HG03159 (cell line): ENCODE results near the gene UPK1A.
"Not testable (repeated sequence)": the region's sequence is repeated elsewhere in the genome, so short reads cannot be mapped to it uniquely, and the experiment has no call there.

ENCODE experiments used
- ATAC-seq: cut with Tn5 transposase; IDR thresholded peaks from one replicate; pipeline ENCODE4 v1.9.1; 2021; ENCODE audit warnings: mild to moderate bottlenecking, moderate library complexity; ENCODE audit not compliant: unreplicated experiment

The UPK1A gene

DNA sequence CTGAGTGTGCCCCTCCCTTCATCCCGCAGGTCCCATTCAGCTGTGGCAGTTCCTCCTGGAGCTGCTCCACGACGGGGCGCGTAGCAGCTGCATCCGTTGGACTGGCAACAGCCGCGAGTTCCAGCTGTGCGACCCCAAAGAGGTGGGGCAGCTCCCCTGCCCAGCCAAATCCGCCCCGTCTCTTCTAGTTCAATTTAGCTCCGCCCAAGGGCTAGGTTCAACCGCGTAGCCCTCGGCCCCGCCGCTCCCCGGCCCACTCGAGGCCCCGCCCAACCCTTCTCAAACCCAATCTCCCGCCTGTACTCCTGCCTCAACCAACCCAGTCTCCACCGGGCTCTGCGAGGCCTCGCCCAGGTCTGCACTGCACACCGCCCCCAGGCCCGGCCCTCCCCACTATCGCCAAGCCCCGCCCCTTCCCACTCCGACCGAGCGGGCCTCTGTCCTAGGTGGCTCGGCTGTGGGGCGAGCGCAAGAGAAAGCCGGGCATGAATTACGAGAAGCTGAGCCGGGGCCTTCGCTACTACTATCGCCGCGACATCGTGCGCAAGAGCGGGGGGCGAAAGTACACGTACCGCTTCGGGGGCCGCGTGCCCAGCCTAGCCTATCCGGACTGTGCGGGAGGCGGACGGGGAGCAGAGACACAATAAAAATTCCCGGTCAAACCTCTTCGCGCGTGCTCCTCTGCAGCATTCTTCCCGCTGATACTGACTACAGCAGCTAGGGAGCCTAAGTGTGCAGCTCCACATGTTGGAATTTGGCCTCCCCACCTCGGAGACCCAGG is 21.9 kb upstream of the UPK1A start:
- peak; percentile 57 for ATAC-seq

- ATAC-seq = no peak
These were observed 21.2 kb upstream of the UPK1A start for GRCh38 chr19:35644987-35645679.

- ATAC-seq = no peak
These were observed 20.4 kb upstream of the UPK1A start for GRCh38 chr19:35645680-35646511.

- peak; percentile 76 for ATAC-seq
These were observed 18.0 kb upstream of the UPK1A start, which contains the start of gene COX6B1 for GRCh38 chr19:35648017-35648961. Gene COX6B1, plus strand, starts transcription at chr19:35648323. Its CDS starts 2,921 bp downstream, at chr19:35651244.

DNA sequence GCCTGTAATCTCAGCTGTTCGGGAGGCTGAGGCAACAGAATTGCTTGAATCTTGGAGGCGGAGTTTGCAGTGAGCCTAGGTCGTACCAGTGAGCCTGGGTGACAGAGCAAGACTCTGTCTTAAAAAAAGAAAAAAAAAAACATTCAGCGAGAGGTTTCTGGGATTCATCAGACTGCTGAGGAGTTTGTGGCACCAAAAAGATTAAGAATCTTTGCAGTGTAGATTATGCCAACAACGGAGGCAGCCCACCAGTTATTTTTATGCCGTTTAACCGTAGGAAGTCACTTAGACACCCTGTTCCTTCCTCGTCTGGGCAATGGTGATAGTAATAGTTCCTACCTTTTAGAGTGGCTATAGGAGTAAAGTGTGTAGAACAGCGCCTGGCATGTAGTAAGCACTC is 15.7 kb upstream of the UPK1A start:
- no peak for ATAC-seq

DNA sequence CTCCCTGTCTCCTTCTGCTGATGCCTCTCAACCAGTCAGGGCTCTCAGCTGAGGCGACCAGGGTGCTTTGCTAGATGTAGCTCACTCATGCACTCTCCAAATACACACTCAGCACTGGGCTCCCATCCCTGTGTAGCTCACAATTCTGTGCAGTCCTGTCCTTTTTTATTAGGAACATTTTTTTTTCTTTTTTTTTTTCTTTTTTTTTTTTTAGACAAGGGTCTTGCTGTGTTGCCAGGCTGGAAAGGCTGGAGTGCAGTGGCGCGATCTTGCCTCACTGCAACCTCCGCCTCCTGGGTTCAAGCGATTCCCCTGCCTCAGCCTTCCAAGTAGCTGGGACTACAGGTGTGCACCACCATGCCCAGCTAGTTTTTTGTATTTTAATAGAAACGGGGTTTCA is 11.5 kb upstream of the UPK1A start:
- ATAC-seq = not testable (repeated sequence)

DNA sequence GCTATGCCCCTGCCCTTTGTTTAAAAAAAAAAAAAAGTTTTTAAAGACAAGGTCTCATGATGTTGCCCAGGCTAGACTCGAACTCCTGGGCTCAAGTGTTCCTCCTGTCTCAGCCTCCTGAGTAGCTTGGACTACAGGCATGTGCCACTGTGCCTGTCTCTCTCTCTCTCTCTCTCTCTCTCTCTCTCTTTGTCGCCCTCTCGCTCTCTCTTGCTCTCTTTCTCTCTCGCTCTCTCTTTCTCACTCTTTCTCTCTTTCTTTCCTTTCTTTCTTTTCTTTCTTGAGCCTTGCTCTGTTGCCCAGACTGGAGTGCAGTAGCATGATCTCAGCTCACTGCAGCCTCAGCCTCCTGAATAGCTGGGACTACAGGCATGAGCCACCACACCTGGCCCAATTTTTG is 10.7 kb upstream of the UPK1A start:
- no peak for ATAC-seq

GRCh38 chr19:35656700-35657099 is 9.6 kb upstream of the UPK1A start:
- ATAC-seq = no peak

- no peak for ATAC-seq
These were observed 8.2 kb upstream of the UPK1A start for GRCh38 chr19:35657904-35658700.

- no peak for ATAC-seq
These were observed 4.3 kb upstream of the UPK1A start for GRCh38 chr19:35661995-35662340.

- no peak for ATAC-seq
These were observed 2.3 kb upstream of the UPK1A start for GRCh38 chr19:35663981-35664380.

GRCh38 chr19:35665157-35665556 is 1.2 kb upstream of the UPK1A start:
- no peak for ATAC-seq

DNA sequence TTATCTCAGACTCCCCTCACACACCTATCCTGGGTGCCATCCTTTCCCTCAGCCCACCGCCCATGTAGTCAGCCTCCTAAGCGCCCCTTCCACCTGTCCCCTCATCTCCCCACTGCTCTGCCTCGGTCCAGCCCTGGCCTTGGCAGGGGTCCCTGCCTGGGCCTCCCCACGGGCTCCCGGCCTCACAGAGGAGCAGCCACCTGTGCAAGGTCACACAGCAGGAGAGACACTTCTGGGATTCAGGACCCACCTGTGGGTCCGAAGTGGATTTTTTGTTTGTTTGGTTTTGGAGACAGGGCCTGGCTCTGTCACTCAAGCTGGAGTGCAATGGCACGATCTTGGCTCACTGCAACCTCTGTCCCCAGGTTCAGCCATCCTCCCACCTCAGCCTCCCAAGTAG is 713 bp upstream of the UPK1A start:
- no peak for ATAC-seq

- no peak for ATAC-seq
These were observed 3.2 kb downstream of the UPK1A start for GRCh38 chr19:35669566-35669965.

DNA sequence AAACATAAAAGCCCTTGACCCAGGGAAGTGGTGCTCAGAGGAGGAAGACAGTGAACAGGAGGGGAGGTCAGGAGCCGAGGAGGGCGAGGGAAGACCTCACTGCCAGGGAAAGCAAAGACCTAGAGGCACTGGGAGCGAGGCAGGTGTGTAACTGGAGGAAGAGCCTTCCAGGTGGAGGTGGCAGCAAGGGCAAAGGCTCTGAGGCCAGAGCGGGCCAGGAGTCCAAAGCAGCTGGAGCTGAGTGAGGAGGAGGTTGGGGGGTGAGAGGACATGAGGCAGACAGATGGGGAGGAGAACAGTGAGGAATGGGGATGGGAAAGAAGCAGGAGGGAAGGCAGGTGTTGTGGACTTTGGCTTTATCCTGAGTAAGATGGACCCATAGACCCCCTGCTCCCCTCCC is 3.7 kb downstream of the UPK1A start:
- ATAC-seq = no peak

DNA sequence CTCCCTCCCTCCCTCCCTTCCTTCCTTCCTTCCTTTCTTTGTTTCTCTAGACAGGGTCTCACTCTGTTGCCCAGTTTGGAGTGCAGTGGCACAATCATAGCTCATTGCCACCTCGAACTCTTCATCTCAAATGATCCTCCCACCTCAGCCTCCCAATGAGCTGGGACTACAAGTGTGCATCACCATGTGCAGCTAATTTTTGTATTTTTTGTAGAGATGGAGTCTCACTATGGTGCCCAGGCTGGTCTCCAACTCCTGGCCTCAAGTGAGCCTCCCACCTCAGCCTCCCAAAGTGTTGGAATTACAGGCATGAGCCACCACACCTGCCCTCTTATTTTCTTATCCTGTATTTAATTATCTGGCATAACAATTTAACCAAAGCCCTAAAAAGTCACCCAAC is 4.4 kb downstream of the UPK1A start:
- no peak for ATAC-seq

DNA sequence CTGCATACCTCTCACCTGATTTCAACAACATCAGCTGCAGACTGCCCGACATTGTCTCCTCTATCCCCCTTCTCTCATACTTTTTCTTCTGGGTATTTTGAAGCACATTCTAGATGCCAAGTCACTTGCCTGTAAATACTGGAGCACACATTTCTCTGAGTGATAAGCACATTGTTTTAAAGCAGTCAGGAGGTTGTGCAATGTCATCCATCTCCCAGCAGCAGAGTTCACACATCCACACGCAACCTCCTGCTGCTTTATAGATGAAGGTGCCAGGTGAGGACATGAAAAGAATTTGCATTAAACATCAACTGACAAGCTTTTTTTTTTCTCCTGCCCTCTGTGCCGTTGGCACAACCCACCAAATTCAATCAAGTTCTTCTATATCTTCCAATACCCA is 5.5 kb downstream of the UPK1A start:
- ATAC-seq = no peak

- no peak for ATAC-seq
These were observed 6.9 kb downstream of the UPK1A start for GRCh38 chr19:35673121-35673804.

DNA sequence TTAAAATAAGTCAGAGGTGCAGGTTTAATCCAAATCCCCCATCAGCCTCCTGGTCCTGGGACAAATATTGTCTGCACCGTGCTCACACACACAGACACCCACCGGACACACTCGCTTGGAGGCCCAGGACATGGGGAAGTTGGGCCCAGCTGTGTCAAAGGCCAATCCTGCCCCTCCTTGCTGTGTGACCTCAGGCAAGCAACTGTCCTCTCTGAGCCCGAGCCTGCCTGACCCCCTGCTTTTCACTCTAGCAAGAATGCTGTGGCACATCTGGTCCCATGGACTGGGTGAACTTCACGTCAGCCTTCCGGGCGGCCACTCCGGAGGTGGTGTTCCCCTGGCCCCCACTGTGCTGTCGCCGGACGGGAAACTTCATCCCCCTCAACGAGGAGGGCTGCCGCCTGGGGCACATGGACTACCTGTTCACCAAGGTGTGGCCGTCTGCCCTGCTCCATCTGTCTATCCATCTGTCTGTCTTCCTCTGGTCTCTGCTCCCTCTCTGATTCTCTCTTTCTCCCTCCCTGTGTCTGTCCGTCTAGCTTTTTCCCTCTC is 9.3 kb downstream of the UPK1A start:
- no peak for ATAC-seq
